Endothelial cell of umbilical vein (primary cell): ENCODE measurements around the gene MN1. TPM values are rescaled to one million over a fixed set of nuclear protein-coding genes. Genes with fewer than 3 reads are reported as not detected.

Source experiments
- BruUV-seq: library from RNA; stranded (reverse); fragments of 400-500 nt; replicated peaks from 2 replicates; lab custom pipeline; 2021; lab: Mats Ljungman, UMichigan
- CTCF ChIA-PET: fragments of 300-600, 350-600 bp; sonication (Branson Sonifier 250); formaldehyde crosslinking; loops from one replicate; lab custom pipeline; 2021; ENCODE audit warnings: antibody characterized with exemption, inconsistent platforms; lab: Charles Lee
- POLR2A ChIA-PET: fragments of 300-600, 350-600 bp; sonication (Branson Sonifier 250); formaldehyde crosslinking; loops from one replicate; lab custom pipeline; 2021; ENCODE audit warnings: antibody characterized with exemption, inconsistent platforms; lab: Charles Lee
- DNase-seq: peaks from one replicate; pipeline ENCODE4 v3.0.0-alpha.2; 2011; ENCODE audit warnings: low read depth, low spot score
- FAIRE-seq: peaks from 2 replicates; lab custom pipeline; 2011; peaks lifted over from hg19 to GRCh38; lab: Jason Lieb, UNC
- H2AFZ ChIP-seq: 2 replicates; pipeline ENCODE4 v1.6.0; 2012; ENCODE audit warnings: low read depth, low read length, control low read depth, inconsistent platforms
- H3K27ac ChIP-seq: 2 replicates; pipeline ENCODE4 v1.5.1; 2011; ENCODE audit warnings: low read depth, mild to moderate bottlenecking, control low read depth, low read length, moderate library complexity; ENCODE audit not compliant: insufficient read depth
- H3K27me3 ChIP-seq, 2 experiments: 2 replicates each; pipeline versions ENCODE4 v1.6.0 to v1.6.1; 2011; ENCODE audit warnings: low read length in 2 of 2, mixed read lengths in 1 of 2; ENCODE audit not compliant: control insufficient read depth in 2 of 2, insufficient read depth in 2 of 2
- H3K36me3 ChIP-seq, 2 experiments: 2 replicates in 1 of 2; 3 replicates in 1 of 2; pipeline ENCODE4 v1.5.1; 2011; ENCODE audit warnings: low read length in 2 of 2, mild to moderate bottlenecking in 1 of 2, moderate library complexity in 1 of 2; ENCODE audit not compliant: control insufficient read depth in 2 of 2, insufficient read depth in 2 of 2; ENCODE audit errors: extremely low read depth in 1 of 2
- H3K4me1 ChIP-seq: 3 replicates; pipeline ENCODE4 v1.5.1; 2011; ENCODE audit warnings: mild to moderate bottlenecking, low read length; ENCODE audit not compliant: control insufficient read depth, insufficient read depth; ENCODE audit errors: extremely low read depth
- H3K4me2 ChIP-seq: 2 replicates; pipeline ENCODE4 v1.6.1; 2011; ENCODE audit warnings: low read length, control low read depth, mixed read lengths; ENCODE audit not compliant: insufficient read depth
- H3K4me3 ChIP-seq, 3 experiments: fragments of 200-600 bp in 1 of 3; sonication (generic), shearing (Covaris generic) in 1 of 3; replicated peaks in 1 of 3; 2 replicates each; pipeline ENCODE4 v1.5.1; 2011 to 2016; ENCODE audit warnings: control low read depth in 3 of 3, low read length in 3 of 3, mild to moderate bottlenecking in 2 of 3, inconsistent platforms in 1 of 3, low read depth in 1 of 3, moderate library complexity in 1 of 3; ENCODE audit not compliant: insufficient read depth in 1 of 3
- H3K79me2 ChIP-seq: 2 replicates; pipeline ENCODE4 v1.6.0; 2012; ENCODE audit warnings: low read length, inconsistent platforms; ENCODE audit not compliant: control insufficient read depth, insufficient read depth
- H3K9ac ChIP-seq: replicated peaks from 2 replicates; pipeline ENCODE3; 2011; ENCODE audit warnings: low read length, control low read depth; ENCODE audit not compliant: insufficient read depth; ENCODE audit errors: extremely low read depth
- H3K9me1 ChIP-seq: replicated peaks from 3 replicates; pipeline ENCODE4 v1.6.0; 2011; ENCODE audit warnings: mild to moderate bottlenecking, low read length; ENCODE audit not compliant: control insufficient read depth, insufficient read depth; ENCODE audit errors: extremely low read depth
- H3K9me3 ChIP-seq: replicated peaks from 2 replicates; pipeline ENCODE4 v1.5.1; 2012; ENCODE audit warnings: low read length, inconsistent platforms; ENCODE audit not compliant: control insufficient read depth, insufficient read depth
- H4K20me1 ChIP-seq: replicated peaks from 2 replicates; pipeline ENCODE3; 2011; ENCODE audit warnings: mild to moderate bottlenecking, low read length; ENCODE audit not compliant: control insufficient read depth, insufficient read depth; ENCODE audit errors: extremely low read depth
- EZH2 ChIP-seq: IDR thresholded peaks from 2 replicates; pipeline ENCODE4 v1.6.1; 2012; ENCODE audit warnings: borderline replicate concordance, low read depth, mild to moderate bottlenecking, moderate library complexity, low read length, inconsistent platforms; ENCODE audit not compliant: severe bottlenecking
- FOS ChIP-seq: IDR thresholded peaks from 2 replicates; pipeline ENCODE4 v1.6.1; 2011; ENCODE audit warnings: mild to moderate bottlenecking, low read length, moderate library complexity, borderline replicate concordance; ENCODE audit not compliant: insufficient read depth
- JUN ChIP-seq: IDR thresholded peaks from 2 replicates; pipeline ENCODE4 v1.6.1; 2011; ENCODE audit warnings: borderline replicate concordance, low read depth; ENCODE audit not compliant: insufficient read length, insufficient read depth
- MYC ChIP-seq: IDR thresholded peaks from one replicate; pipeline ENCODE4 v1.6.1; 2011; ENCODE audit warnings: mild to moderate bottlenecking, low read depth, low read length
- POLR2A ChIP-seq: IDR thresholded peaks from 2 replicates; pipeline ENCODE4 v1.6.1; 2012; ENCODE audit warnings: low read depth, mild to moderate bottlenecking, control low read depth, low read length
- POLR2AphosphoS5 ChIP-seq: IDR thresholded peaks from 2 replicates; pipeline ENCODE4 v1.6.1; 2012; ENCODE audit warnings: low read depth, mild to moderate bottlenecking, control low read depth, low read length, moderate library complexity; ENCODE audit not compliant: insufficient read depth
- dilution Hi-C: fragments of 300-500 bp; cut with MboI; formaldehyde crosslinking; loops from one replicate; pipeline ENCODE4 v1.15.0; 2019; ENCODE audit warnings: low sequenced_read_pairs; ENCODE audit not compliant: extremely low pct_ligation_motif_present
- intact Hi-C: fragments of 100-400 bp; cut with micrococcal nuclease; formaldehyde crosslinking; loops from one replicate; pipeline ENCODE4 v1.10.0; 2022
- polyA plus RNA-seq, 4 experiments: library from polyadenylated mRNA; depleted of rRNA in 3 of 4; stranded (reverse) in 3 of 4; unstranded in 1 of 4; fragments of >200 nt; gene quantifications; 2 replicates each; pipeline versions ENCODE4 v1.2.1 to v1.2.3, GENCODE V29; 2011 to 2012; ENCODE audit warnings: missing spikeins in 1 of 4
- total RNA-seq: library from RNA; stranded (reverse); gene quantifications from 2 replicates; pipeline ENCODE4 v1.2.3, GENCODE V29; 2021
- TF ChIP-seq, protein P1 (sequence below), 2 donors: IDR thresholded peaks; 1 replicate in 1 of 2; 2 replicates in 1 of 2; pipeline ENCODE4 v1.5.1; 2011; ENCODE audit warnings: low read length in 2 of 2, mild to moderate bottlenecking in 2 of 2, moderate library complexity in 2 of 2, control low read depth in 1 of 2, inconsistent platforms in 1 of 2, low read depth in 1 of 2; ENCODE audit not compliant: insufficient read depth in 1 of 2; ENCODE audit errors: extremely low read depth in 1 of 2

Gene MN1
- total and polyA plus RNA-seq, 2 donors (not counting 3 experiments of a cell fraction or from before 2014, with no cell fraction given): 3.8 to 5.2 TPM

DNA sequence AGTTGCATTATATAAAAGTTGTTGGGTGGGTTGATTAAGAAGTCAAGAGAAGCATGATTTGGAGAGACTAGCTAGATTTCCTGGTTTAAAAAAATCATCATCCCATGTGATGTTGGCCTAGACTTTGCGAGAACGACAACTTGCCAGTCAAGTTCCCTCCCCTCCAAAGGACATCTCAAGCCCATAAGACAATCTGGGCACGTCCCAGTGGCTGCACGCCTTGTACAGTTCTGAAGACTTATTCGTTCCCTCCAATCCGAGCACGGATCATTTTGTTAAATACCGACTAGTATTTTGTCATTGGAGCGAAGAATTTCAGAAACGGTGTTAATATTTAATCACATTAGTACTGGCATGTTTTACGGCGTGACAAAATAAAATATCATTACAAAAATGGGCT lies 8.0 kb downstream of the MN1 start:
- H3K4me2 ChIP-seq: no peak overlapping the region
- H3K27ac ChIP-seq: no peak overlapping the region
- no peak overlapping the region for H2AFZ ChIP-seq
- H3K4me1 ChIP-seq: no peaks in the 10 kb centered on the region
- intact Hi-C loops: no loop called here
- TF ChIP-seq FOS (no peak), POLR2AphosphoS5 (no peak), POLR2A (no peak), MYC (no peak), EZH2 (no peak), JUN (no peak)
- TF ChIP-seq, protein P1, sequence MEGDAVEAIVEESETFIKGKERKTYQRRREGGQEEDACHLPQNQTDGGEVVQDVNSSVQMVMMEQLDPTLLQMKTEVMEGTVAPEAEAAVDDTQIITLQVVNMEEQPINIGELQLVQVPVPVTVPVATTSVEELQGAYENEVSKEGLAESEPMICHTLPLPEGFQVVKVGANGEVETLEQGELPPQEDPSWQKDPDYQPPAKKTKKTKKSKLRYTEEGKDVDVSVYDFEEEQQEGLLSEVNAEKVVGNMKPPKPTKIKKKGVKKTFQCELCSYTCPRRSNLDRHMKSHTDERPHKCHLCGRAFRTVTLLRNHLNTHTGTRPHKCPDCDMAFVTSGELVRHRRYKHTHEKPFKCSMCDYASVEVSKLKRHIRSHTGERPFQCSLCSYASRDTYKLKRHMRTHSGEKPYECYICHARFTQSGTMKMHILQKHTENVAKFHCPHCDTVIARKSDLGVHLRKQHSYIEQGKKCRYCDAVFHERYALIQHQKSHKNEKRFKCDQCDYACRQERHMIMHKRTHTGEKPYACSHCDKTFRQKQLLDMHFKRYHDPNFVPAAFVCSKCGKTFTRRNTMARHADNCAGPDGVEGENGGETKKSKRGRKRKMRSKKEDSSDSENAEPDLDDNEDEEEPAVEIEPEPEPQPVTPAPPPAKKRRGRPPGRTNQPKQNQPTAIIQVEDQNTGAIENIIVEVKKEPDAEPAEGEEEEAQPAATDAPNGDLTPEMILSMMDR (IDR thresholded peaks at IDR 0.05; ENCODE audit: extremely low read depth in 1 of 2, insufficient read depth in 1 of 2, low read depth in 1 of 2, low read length in 2 of 2): no peak
- H3K4me3 ChIP-seq: no peak overlapping the region
- no peaks in the 10 kb centered on the region for H3K9me1 ChIP-seq
- ChIA-PET POLR2A (no interaction called here), CTCF (interaction anchor here (1.4 kb wide), 1 partner anchor 11 kb away, joined by 3 read pairs; no protein-coding TSS in a partner anchor)
- no TSS peak for BruUV-seq
- H3K9ac ChIP-seq: no peak overlapping the region
- DNase-seq (no peak), FAIRE-seq (no peak)
- H3K27me3 ChIP-seq: peaks cover 3 to 44% of the 10 kb centered on the region in 2 experiments
- no peaks in the 10 kb centered on the region for H3K9me3 ChIP-seq
- no peaks in the 10 kb centered on the region for H3K79me2 ChIP-seq
- H4K20me1 ChIP-seq: no peaks in the 10 kb centered on the region
- dilution Hi-C loops: no loop called here
- no peaks in the 10 kb centered on the region for H3K36me3 ChIP-seq
